Measurements from ENCODE around the gene PTPN21. TPM values are rescaled to one million over a fixed set of nuclear protein-coding genes. Genes with fewer than 3 reads are reported as not detected.

The PTPN21 gene
- total RNA-seq (2022; extraction: Qiagen RNA extraction; ENCODE audit: low read depth): 6.4 to 8.5 TPM (median 7.9 TPM) in 5 replicates

DNA sequence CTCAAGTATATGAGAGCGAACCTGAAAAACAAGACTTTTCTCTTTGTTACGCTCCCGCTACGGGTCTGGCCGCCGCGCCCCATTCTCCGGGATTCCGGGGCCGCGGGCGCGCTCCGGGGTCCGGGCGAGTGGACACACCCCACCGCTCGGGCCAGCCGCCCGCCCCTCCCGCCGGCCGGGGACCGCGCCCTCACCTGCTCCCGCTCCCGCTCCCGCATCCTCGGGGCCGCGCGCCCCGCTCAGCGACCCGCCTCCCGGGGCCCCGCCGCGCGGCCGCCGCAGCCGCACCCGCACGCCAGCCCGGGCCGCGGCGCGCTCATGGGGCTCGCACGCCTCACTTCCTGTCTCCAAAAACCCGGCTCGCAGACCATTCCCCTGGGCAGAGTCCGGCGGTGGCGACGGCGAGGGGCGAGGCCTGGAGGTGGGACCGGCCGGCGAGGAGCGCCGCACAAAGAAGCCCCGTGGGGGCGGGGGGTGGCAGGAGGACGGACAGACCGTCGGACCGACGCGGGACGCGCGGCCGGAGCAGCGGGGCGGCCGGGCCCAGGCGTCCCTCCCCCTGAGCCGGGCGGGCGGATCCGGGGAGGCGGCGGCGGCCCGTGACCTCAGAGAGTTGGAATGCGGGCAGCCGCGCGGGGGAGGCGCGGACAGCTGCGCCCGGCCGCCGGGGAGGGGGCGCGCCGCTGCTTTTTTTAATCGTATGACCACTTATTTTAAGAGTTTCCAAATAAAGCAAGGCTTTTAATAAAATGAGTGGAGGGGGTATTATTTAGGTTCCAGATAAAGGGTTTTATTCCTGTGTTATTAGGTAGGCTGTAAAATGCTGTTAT is at the start of gene PTPN21:
Gene PTPN21 (minus strand): TSS at position 551 of the 830 bp plus-strand sequence. CDS start 4,590 bp downstream, outside the sequence.

DNA sequence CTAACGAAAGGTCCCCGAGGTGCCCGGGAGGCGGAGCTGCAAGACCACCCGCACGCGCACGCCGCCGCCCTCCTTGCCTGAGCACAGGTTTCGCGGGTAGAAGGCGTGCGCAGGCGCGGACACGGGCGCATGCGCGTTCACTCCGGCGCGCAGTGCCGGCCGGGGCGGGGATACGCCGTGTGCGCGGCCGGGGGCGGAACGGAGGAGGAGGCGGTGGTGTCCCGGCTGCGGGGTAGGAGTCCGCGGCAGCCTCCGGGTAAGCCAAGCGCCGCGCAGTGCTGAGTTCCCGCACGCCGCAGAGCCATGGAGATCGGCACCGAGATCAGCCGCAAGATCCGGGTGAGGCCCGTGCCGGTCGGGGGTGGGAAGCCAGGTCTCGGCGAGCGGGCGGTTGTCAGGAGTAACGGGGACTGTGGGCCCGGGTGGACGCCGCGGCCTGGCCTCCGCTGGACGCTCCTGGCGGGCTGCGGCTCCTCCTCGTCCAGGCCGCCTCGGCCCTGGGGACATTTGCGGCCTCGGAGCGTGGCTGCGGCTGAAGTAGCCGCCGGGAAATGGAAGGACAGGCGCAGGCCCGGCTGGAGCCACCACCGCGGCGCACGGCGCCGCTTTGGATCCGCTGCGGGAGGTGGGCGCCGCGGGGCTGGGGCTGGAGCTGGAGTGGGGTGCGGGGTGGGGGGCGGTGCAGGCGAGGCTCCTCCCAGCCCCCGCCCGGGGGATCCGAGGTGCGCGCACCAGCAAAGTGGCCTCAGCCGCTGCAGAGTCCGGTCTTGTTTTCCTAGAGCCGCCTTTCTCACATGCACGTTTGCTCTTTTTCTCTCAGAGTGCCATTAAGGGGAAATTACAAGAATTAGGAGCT is 8.3 kb upstream of the PTPN21 start, which contains the start of gene ZC3H14:
Gene ZC3H14 (plus strand): TSS at position 207 of the 856 bp plus-strand sequence. CDS start 97 bp downstream, at position 304.

Other genes starting within 250 kb of the PTPN21 start
- gene KCNK10, start 231.7 kb downstream of the PTPN21 start, total RNA-seq (2022; extraction: Qiagen RNA extraction; ENCODE audit: low read depth): not detected in 5 replicates
- 3.5 to 4.4 TPM (median 3.9 TPM) in 5 replicates for gene SPATA7, start 169.3 kb downstream of the PTPN21 start, total RNA-seq (2022; extraction: Qiagen RNA extraction; ENCODE audit: low read depth)
- 59.0 to 67.5 TPM (median 66.3 TPM) in 5 replicates for gene ZC3H14, start 8.0 kb upstream of the PTPN21 start, total RNA-seq (2022; extraction: Qiagen RNA extraction; ENCODE audit: low read depth)
- gene EML5, start 237.9 kb upstream of the PTPN21 start, total RNA-seq (2022; extraction: Qiagen RNA extraction; ENCODE audit: low read depth): 0.38 to 0.59 TPM (median 0.53 TPM) in 5 replicates

Measured in A549 treated with GW870086 at 1 μM for 4 hours (cell line).